Endothelial cell of hepatic sinusoid (primary cell): ENCODE measurements around the gene DUSP23.

Experiments used
- in situ Hi-C: cut with HindIII; loops from 2 replicates; pipeline ENCODE4 v1.10.0; 2017; ENCODE audit warnings: low sequenced_read_pairs

The DUSP23 gene

DNA sequence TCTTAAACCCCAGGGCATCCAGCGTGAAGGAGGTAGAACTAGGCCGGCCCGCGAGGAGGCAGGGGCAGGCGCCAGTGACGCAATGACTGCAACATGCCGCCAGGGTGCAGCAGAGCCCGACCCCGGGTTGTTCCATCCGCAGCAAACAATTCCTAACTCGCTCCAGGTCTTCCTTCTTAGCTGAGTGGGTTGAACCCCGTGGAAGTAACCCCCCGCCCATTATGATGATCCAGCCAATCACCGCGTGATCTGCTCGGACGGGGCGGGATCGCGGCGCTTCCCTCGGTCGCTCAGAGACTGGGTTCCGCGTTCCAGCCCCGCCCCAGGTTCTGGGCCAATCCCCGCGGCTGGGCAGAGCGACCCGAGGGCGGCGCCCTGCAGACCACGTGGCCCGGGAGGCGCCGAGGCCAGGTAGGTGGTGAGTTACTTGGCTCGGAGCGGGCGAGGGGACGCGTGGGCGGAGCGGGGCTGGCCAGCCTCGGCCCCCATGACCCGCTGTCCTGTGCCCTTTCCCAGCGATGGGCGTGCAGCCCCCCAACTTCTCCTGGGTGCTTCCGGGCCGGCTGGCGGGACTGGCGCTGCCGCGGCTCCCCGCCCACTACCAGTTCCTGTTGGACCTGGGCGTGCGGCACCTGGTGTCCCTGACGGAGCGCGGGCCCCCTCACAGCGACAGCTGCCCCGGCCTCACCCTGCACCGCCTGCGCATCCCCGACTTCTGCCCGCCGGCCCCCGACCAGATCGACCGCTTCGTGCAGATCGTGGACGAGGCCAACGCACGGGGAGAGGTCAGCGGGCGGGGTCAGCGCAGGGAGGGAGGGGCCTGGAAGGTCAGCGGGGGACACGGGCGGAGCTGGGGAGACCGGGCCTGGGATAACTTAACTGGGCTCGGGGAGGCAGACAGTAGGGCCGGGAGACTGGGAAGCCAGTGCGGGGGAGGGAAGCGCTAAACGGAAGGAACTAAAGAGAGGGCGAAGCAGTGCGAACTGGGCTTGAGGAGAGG, at the start of gene DUSP23:
TSS of gene DUSP23 (plus strand) at position 380 of the 1,000 bp plus-strand sequence. CDS start at position 519, 139 bp downstream.
- in situ Hi-C loops = loop anchor here (25.0 kb wide), 1 partner anchor 231 kb away; no protein-coding TSS in a partner anchor

DNA sequence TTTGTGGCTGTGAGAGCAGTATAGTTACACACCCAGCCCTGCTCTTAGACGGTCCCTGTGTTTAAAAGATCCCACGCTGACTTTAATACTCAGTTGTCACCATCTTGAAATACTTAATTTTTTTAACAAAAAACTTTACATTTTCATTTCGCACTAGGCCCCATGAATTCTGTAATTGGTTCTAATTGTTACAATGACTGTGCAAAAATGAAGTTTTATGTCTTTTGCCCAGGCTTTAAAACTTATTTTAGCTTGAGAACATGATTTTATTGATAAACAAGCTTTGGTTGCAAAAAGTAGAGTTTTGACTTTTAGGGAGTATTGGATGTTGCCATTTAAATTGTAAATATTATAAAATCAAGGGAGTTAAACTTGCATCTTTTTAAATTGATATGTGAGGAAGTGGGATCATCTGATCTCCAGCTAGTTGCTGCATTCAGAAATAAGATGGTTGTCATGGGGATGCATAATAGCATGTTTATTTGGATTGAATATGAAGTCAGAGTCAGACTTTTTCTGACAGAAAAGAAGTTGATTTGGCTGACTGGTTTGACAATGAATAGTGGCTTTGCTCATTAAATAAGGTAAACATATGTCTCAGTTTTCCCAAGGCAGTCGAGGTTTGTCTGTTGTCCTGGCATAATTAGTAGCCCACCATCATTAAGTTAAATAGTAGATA, 43.4 kb upstream of the DUSP23 start:
- in situ Hi-C loops = loop anchor here (5.0 kb wide), 2 partner anchors 40 to 205 kb away; no protein-coding TSS in a partner anchor

DNA sequence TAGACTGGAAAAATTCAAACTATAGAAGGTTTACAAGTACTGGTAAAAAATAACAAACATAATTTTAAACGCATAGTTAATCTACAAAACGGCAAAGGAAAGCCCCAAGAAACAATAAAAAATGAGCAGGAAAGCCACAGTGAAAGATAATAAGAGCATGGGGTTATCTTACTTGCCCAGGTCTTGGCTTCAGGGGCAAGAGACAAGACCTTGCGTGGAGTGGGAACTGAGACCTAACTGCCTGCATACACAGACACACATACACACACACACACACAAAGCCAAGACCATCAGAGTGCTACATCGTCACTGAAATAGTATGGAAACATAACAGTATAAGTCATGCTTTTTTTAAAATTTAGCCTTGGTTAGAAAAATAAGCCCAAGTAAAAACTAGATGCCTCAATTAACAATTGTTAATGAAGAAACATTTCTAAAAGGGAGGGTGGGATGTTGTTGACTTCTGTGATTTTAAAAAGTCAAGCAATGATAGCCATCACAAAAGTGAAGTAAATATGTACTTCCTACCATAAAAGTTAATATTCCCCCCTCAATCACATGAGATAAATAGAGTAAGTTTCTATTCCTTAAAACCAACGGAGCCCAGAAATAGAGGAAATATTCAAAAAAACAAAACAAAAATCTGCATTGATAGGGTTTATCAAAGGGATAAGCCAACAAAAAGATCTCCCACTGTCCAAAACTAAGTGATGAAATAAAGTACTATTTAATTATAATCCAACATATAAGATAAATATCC, 36.9 kb upstream of the DUSP23 start:
- in situ Hi-C loops = no loop called here

DNA sequence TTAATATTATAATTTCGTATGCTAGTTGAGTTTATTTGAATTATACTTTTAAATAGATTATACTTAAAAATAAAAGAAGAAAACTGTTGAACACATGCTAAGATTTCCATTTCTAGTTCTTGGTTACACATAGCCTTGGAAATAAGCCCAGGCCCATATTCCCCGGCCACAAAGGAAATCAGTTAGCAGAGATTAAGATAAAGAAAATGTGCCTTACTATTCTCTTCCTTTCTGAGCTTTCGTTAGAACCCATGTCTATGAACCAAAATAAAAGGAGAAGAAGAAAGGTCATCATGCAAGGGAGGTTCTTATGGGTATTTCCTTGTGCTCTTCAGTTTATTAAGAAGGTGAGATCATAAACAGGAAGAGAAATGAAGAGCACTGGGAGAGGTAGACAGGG, 34.1 kb upstream of the DUSP23 start:
- in situ Hi-C loops = no loop called here

DNA sequence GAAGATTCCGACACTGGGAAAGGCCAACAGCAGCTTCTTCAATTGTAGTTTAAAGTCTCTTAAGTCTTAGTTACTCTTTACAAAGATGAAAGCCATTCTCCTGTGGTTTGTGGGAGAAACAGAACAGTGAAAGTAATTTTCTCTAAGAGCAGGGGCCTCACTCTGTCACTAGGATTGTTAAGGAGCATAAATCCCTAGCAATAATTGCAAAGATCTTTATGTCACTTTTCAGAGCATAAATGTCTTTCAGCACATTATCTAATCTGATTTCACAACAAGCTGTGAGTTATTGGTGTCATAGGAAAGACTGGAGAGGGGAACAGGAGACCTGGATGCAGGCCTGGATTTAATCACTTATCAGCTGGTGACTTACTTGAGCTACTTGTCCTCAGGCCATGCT, 32.4 kb upstream of the DUSP23 start:
- in situ Hi-C loops = no loop called here

DNA sequence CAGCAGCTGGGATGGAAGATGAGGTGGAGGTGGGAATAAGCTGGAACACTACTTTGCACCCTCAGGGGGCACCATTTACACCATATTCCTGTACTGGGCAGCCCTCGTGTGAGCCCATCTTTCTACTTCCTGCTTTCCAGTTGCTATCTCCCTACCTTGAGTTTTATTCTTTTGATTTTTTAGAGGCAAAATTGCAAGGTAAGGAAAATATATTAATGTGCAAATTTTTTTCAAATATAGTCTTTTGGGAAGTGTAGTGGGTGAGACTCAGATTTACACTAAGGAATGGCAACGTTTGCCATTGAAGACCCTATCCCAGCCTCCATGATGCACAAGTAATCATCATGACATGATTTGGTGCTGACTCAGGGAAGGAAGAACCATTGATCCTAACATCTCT, 31.1 kb upstream of the DUSP23 start:
- in situ Hi-C loops = no loop called here

DNA sequence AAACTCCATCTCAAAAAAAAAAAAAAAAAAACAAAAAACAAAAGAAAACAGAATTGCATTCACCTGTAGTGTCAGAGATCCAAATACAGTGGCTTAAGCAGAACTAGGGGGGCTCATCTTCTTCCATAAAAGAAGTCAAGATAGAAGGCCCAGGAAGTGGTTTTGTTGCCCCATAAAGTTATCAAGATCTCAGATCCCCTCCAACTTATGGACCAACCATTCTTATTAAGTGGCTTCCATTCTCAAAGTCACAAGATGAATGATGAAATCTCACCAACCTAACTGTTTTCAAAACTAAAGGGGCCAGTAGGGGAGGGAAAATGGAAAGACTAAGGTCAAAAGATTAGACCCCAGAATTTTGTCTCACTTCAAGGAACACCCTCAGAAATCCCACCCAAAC, 30.1 kb upstream of the DUSP23 start:
- in situ Hi-C loops = no loop called here

DNA sequence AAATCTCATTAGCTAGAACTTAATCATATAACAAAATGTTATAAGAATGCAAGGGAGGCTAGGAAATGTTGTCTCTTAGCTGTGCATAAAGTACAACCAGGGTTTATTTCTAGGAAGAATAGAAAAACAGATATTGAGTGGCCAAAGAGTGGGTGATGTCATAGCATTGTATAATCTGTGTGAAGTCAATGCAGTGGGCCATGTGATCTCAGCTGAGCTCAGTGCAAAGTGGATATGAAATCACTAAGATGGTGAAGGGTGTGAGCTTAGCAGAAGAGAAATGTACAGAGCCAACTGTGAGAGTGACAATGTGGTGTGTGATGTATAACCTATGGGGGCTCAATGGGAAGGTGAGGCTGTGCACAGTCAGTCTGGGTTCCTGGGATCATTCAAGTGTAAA, 29.7 kb upstream of the DUSP23 start:
- in situ Hi-C loops = no loop called here

DNA sequence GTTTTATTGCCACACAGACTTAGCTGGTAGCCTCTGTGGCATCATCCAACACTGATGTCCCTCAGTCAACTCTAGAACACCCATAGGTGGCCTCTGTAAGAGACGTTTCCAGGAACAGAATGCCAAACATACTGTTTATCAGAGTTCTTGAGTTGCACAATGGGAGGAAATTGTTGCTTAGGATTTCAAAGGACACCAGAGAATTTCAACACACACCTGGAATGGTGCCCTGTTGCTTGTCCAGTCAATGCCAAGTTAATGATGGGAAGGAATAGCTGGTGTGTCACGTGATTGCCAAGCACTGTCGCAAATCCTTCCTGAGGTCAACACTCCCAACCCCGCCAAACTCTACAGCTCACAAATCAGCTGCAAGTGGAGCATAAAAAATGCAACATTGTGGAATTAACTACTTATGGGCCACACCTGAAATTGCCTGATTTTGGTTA, 28.6 kb upstream of the DUSP23 start:
- in situ Hi-C loops = no loop called here

DNA sequence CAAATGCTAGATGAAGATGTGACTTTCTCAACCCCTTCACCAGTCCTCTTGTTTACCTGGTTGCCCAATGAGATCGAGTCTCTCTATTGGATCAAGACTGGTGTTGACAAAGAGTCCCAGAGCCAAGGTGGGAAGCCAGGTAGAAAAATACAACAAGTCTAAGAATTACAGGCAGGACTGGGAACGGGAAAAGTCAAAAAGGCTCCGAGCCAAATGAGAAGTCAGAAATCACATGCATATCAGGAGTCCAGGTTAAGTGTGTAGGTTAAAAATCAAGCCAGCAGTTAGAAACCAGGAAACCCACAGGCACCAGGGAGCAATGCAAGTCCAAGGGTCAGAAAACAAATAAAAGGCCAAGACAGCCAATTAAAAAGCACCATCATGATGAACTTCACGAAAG, 27.4 kb upstream of the DUSP23 start:
- in situ Hi-C loops = no loop called here

DNA sequence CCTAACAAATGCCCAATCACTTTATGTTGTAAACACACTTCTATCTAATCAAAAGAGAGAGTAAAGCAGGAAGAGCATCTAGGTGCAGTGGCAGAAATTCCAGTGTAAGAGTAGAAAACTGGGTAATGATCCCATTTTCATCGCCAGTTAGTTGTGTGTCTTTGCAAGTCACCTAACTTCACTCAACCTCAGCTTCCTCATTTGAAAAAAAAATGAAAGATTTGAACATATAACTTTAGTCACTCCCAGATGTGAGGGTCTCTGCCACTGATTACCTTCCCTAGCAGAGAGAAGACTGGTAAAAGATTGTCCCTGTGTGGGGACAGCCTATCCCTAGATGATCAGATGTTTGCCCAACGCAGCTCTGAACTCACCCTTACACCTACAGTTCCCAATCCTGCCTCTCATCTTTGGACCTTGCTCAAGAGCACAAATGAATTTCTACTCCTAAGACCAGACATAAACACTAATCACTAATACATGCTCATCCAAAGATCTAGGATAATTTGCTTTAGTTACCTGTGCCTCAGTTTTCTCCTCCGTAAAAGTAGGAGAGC, 25.2 kb upstream of the DUSP23 start:
- in situ Hi-C loops = no loop called here

DNA sequence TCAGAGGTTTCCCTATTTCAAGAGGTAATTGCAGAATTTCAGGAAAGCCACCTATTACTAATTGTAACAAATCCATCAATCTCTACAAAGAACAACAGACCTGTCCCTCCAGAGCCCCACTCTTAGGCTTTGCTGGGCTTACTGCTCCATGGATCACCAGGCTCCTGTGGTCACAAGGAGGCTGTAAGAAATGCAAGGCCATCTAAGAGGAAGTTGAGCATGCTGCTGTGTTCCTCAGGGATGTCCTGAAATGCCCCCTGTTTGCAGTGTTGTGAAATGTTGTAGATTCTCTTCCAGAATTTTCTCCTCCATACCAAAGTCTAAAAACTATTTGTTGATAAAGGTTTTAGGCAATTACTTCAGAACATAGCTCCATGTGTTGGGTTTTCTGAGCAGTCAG, 24.4 kb upstream of the DUSP23 start:
- in situ Hi-C loops = no loop called here

DNA sequence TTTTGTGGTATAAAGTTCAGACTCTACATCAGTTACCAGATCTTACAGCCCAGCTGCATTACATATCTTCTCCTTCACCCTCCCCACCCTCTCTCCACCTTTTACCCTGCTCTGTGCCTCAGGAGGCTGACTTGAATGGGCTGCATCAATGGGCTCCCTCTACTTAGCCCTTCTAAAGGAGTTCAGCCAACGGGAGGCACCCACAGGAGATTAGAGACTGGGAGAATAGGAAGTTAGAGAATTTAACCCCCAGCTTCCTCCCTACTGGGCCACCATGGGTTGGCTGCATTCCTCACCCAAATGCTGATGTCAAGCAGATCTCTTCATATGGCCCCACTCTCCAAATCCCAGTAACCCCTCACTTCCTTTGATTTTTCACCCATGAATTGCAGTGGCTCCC, 17.1 kb upstream of the DUSP23 start:
- in situ Hi-C loops = no loop called here

DNA sequence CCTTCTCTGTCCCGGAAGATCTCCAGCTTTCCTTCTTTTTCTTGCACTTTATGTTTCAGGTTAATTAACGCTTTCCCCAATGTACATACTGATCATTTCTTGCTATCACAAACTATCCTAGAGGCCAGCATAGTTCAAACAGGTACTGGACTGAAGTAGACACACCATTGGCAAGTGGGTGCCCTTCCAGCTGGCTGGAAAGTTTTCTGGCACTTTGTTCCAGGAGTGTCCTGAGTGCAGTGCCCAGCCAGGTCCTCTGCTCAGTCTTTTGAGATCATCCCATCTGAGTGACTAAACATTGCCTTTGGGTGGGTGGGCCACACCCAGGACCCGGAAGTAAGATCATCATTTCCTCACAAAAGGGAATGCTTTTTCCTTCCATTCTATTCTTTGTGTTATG, 15.0 kb upstream of the DUSP23 start:
- in situ Hi-C loops = no loop called here

DNA sequence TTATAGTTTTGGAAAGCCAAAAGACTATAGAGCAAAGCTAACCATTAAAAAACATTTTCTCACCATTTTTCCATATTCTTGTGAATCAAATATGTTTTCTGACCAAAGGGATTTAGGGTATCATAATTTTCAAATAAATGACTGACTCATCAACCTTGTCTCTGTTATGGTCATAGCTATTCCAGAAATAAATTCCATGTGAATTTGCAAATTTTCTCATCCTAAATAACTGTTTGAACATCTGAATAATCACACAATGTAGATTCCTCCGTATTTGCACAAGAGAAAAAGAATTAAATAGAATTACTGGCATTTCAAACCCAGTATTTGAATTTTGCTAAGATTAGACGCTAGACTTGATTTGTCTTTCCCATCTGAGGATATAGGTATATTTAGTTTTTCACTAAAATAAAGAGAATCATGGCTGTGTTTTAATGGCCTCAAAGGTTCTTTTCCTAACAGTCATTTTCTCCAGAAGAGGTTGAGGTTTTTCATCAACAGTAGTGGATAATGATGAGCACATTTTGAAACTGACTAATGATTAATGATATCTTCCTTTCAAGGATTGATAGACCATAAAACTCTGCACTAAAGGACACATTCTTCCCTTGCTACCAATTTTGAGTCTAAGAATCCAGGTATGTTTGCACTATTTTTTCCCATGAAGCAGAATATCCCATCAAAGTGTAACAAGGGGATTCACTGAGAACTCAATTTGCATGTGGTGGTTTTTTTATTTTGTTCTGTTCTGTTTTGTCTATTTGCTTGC, 9.5 kb upstream of the DUSP23 start:
- in situ Hi-C loops = no loop called here

DNA sequence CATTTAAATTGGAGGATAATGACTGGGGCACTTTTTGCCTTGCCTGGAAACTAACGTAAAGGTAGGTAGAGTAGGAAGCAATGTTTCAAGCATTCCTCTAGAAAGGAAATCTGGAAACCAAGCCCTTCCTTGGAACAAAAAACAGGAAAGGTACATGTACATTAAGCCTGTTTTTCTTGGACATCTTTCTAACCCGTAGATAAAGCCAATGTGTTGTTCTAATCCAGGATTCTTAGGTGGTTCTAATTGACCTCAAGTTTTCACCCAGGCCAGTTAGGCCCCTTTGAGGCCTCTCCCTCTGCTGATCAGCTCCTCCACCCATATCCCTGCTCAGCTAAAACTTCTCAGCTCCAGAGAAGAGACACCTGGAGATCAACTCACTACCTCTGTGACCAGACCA, 6.3 kb upstream of the DUSP23 start:
- in situ Hi-C loops = no loop called here

DNA sequence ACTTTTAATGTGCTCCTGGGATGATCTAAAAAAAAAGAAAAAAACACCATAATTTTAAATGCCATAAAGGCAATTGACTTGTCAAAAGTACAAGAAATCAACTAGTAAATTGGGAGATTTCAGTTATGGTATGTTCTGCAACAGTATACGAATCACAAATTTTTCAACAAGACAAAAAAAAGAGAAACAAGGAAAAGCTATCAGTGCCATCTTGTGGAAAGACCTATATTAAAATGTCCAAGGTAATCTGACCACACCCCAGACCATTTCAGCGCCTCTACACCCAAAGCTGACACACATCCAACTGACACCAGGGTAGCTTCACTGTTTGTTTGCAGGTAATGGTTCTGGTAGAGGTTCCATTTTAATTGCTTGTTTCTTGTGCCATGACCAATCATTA, 5.0 kb upstream of the DUSP23 start:
- in situ Hi-C loops = loop anchor here (5.0 to 25.0 kb wide), 2 partner anchors 112 to 237 kb away; no protein-coding TSS in a partner anchor

DNA sequence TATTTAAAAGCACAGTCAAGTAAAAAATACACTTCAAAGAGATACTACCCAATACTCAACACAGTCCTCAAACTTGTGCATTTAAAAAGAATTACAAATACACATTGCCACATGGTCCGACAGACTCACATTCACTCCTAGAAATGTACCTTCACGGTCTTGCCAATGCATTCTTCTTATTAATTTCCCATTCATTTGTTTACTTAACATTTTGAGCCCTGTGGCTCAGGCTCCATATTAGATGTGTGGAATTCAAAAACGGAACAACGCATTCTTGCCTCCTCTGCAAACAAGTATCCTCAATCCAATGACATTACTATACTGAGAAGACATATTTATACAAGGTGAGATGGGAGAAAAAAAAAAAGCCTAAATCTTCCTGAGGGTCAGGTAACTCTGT, 2.5 kb upstream of the DUSP23 start:
- in situ Hi-C loops = loop anchor here (5.0 to 25.0 kb wide), 2 partner anchors 109 to 234 kb away; no protein-coding TSS in a partner anchor

DNA sequence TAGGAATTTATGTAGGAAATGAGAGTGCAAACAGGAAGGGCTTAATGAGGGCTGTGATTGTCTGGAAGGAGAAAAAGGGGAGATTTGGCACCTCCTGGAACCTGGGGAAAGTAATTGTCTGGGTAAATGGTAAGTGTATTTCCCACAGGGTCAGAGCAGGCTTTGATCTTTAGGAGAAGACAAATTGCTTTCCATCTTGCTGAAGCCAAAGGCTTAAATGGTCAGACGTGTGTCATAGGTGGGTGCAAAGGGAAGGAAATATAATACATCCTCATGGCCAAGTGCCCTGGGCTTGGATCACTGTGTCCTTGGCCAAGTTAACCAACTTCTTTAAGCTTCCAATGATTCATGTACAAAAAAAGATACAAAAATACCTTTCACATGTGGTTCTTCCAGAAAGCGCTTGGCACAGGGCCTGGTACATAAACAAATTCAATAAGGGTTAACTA, 1.3 kb upstream of the DUSP23 start:
- in situ Hi-C loops = loop anchor here (5.0 to 25.0 kb wide), 2 partner anchors 108 to 233 kb away; no protein-coding TSS in a partner anchor

DNA sequence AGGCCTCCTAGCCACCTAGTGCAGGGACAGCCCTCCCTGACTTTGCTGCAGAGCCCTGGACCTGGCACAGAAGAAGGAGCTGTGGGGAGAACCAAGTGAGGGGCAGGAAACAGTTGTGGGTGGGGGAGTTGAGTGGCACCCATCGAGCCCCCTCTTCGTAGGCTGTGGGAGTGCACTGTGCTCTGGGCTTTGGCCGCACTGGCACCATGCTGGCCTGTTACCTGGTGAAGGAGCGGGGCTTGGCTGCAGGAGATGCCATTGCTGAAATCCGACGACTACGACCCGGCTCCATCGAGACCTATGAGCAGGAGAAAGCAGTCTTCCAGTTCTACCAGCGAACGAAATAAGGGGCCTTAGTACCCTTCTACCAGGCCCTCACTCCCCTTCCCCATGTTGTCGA, 1.2 kb downstream of the DUSP23 start:
- in situ Hi-C loops = loop anchor here (25.0 kb wide), 1 partner anchor 230 kb away; no protein-coding TSS in a partner anchor
